NCI-H526 (cell line): Measurements from ENCODE around the gene RAD51B.
"Not testable (repeated sequence)": the region's sequence is repeated elsewhere in the genome, so short reads cannot be mapped to it uniquely, and the experiment has no call there.

Source experiments
- DNase-seq, 2 experiments: peaks; one replicate each; lab custom pipeline; 2025; lab: John Stamatoyannopoulos, UW

RAD51B gene

GRCh38 chr14:68279437-68279720 lies 459.8 kb downstream of the RAD51B start:
- DNase-seq = no peak

- no peak for DNase-seq
Observed at GRCh38 chr14:68279777-68280233, 460.2 kb downstream of the RAD51B start.

GRCh38 chr14:68281497-68281896 lies 461.9 kb downstream of the RAD51B start:
- DNase-seq = no peak

- no peak for DNase-seq
Observed at GRCh38 chr14:68282479-68283377, 463.1 kb downstream of the RAD51B start.

GRCh38 chr14:68283378-68284123 lies 464.0 kb downstream of the RAD51B start:
- DNase-seq = no peak

GRCh38 chr14:68284333-68284732 lies 464.8 kb downstream of the RAD51B start:
- no peak for DNase-seq

- DNase-seq = no peak
Observed at GRCh38 chr14:68284834-68285233, 465.3 kb downstream of the RAD51B start.

GRCh38 chr14:68285421-68286179 lies 466.0 kb downstream of the RAD51B start:
- DNase-seq = no peak

- DNase-seq = no peak
Observed at GRCh38 chr14:68286667-68287066, 467.1 kb downstream of the RAD51B start.

GRCh38 chr14:68289452-68289851 lies 469.9 kb downstream of the RAD51B start:
- not testable (repeated sequence) for DNase-seq

- no peak for DNase-seq
Observed at GRCh38 chr14:68291820-68292219, 472.2 kb downstream of the RAD51B start.

GRCh38 chr14:68292441-68293215 lies 473.0 kb downstream of the RAD51B start:
- no peak for DNase-seq

GRCh38 chr14:68293404-68293803 lies 473.8 kb downstream of the RAD51B start:
- DNase-seq = no peak

GRCh38 chr14:68295316-68295816 lies 475.8 kb downstream of the RAD51B start:
- no peak for DNase-seq

- DNase-seq = no peak
Observed at GRCh38 chr14:68297039-68297438, 477.5 kb downstream of the RAD51B start.

- no peak for DNase-seq
Observed at GRCh38 chr14:68297876-68298468, 478.4 kb downstream of the RAD51B start.

- no peak for DNase-seq
Observed at GRCh38 chr14:68300608-68301007, 481.0 kb downstream of the RAD51B start.

- no peak for DNase-seq
Observed at GRCh38 chr14:68301219-68301618, 481.6 kb downstream of the RAD51B start.

GRCh38 chr14:68302938-68303337 lies 483.4 kb downstream of the RAD51B start:
- not testable (repeated sequence) for DNase-seq

GRCh38 chr14:68305738-68306137 lies 486.2 kb downstream of the RAD51B start:
- DNase-seq = no peak
